Measurements from ENCODE around the gene HPCAL1. TPM values are rescaled to one million over a fixed set of nuclear protein-coding genes. Genes with fewer than 3 reads are reported as not detected.

The HPCAL1 gene
- total and polyA plus RNA-seq, 2 of the 8 experiments (the other 6 are each of a cell fraction or from before 2014, with no cell fraction given), result 5.8 to 8.6 TPM

DNA sequence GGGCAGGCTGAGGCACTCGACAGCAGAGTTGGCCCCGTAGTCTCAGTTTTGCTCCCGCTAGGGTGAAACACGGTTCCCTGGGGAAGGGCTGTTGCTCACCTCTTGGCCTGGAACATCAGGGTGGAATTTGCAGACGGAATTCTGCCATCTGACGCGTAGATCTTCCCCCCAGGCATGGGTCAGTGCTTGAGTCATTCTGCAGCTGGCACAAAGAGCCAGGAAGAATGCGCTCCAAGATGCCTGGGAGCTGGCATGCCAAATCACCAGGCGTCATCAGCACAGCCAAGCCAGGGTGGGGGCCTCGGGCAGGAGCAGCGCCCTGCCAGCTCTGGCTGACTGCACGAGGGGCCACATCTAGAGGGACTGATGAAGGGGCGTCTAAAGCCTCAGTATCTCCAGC is 102.7 kb downstream of the HPCAL1 start (continued):
- TF ChIP-seq, protein P1, sequence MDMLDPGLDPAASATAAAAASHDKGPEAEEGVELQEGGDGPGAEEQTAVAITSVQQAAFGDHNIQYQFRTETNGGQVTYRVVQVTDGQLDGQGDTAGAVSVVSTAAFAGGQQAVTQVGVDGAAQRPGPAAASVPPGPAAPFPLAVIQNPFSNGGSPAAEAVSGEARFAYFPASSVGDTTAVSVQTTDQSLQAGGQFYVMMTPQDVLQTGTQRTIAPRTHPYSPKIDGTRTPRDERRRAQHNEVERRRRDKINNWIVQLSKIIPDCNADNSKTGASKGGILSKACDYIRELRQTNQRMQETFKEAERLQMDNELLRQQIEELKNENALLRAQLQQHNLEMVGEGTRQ (IDR thresholded peaks at IDR 0.05; ENCODE audit: low read length), result no peak
- TF ChIP-seq RAD21 (IDR thresholded peaks at IDR 0.05 in 1 of 2, conservative IDR thresholded peaks at IDR 0.05 in 1 of 2; ENCODE audit: low read depth in 2 of 2, low read length in 2 of 2), result no peak
